K562 (cell line): ENCODE data around the gene CEP89. TPM values are rescaled to one million over a fixed set of nuclear protein-coding genes. Genes with fewer than 3 reads are reported as not detected.

ENCODE experiments used
- C11orf30 ChIP-seq: fragments of 450-650 bp; IDR thresholded peaks from 2 replicates; pipeline ENCODE4 v1.6.1; 2016; ENCODE audit warnings: low read depth, mild to moderate bottlenecking
- FOXA1 ChIP-seq: fragments of 450-650 bp; IDR thresholded peaks from 2 replicates; pipeline ENCODE4 v1.6.1; 2016; ENCODE audit warnings: mild to moderate bottlenecking, borderline replicate concordance
- HIVEP1 ChIP-seq: fragments of 250-450 bp; sonication (Bioruptor Pico); IDR thresholded peaks from 2 replicates; pipeline ENCODE4 v1.4.0; 2020; ENCODE audit warnings: mild to moderate bottlenecking
- MBD2 ChIP-seq: sonication (generic); IDR thresholded peaks from 2 replicates; pipeline ENCODE4 v1.6.1; 2016; ENCODE audit warnings: low read depth, borderline replicate concordance
- MTA2 ChIP-seq: fragments of 450-650 bp; IDR thresholded peaks from 2 replicates; pipeline ENCODE4 v1.6.1; 2016; ENCODE audit warnings: low read depth
- PTTG1 ChIP-seq: fragments of 450-650 bp; IDR thresholded peaks from 2 replicates; pipeline ENCODE4 v1.6.1; 2016; ENCODE audit warnings: low read depth, mild to moderate bottlenecking, missing genetic modification characterization, missing compliant biosample characterization
- PYGO2 ChIP-seq: fragments of 450-650 bp; IDR thresholded peaks from 2 replicates; pipeline ENCODE4 v1.6.1; 2016; ENCODE audit warnings: mild to moderate bottlenecking, missing genetic modification characterization, moderate library complexity, missing compliant biosample characterization
- RAD21 ChIP-seq, 2 experiments: fragments of 250-450 bp in 1 of 2; fragments of 450-650 bp in 1 of 2; sonication (Bioruptor Pico) in 1 of 2; formaldehyde crosslinking in 1 of 2; IDR thresholded peaks in 1 of 2; conservative IDR thresholded peaks in 1 of 2; 2 replicates each; pipeline versions ENCODE4 v1.4.0 to v1.8.0; 2020 to 2022; ENCODE audit warnings: mild to moderate bottlenecking in 2 of 2, moderate library complexity in 1 of 2
- RB1 ChIP-seq: fragments of 450-650 bp; IDR thresholded peaks from 2 replicates; pipeline ENCODE4 v1.6.1; 2017; ENCODE audit warnings: low read depth, mild to moderate bottlenecking
- SAFB2 ChIP-seq: fragments of 200-400 bp; formaldehyde crosslinking; IDR thresholded peaks from 2 replicates; pipeline ENCODE4 v1.6.1; 2018; ENCODE audit warnings: borderline replicate concordance, low read length, low read depth, moderate library complexity; ENCODE audit not compliant: severe bottlenecking
- SOX6 ChIP-seq: fragments of 450-650 bp; IDR thresholded peaks from 2 replicates; pipeline ENCODE4 v1.6.1; 2014; ENCODE audit warnings: mild to moderate bottlenecking
- ZNF584 ChIP-seq: fragments of 200-800 bp; sonication (Bioruptor generic); IDR thresholded peaks from 2 replicates; pipeline ENCODE4 v1.6.1; 2016; ENCODE audit warnings: low read depth, mild to moderate bottlenecking, missing genetic modification characterization, missing compliant biosample characterization
- ZNF785 ChIP-seq: fragments of 250-450 bp; sonication (Bioruptor Pico); IDR thresholded peaks from 2 replicates; pipeline ENCODE4 v1.4.0; 2020; ENCODE audit warnings: mild to moderate bottlenecking
- polyA plus RNA-seq, 8 experiments: library from polyadenylated mRNA; depleted of rRNA in 4 of 8; stranded (reverse) in 5 of 8; unstranded in 3 of 8; fragments of >200 nt; fragmentation: Nextera tagmentation in 2 of 8; fragmentation: Illumina TruSeq in 1 of 8; extraction: Ambion mirVana in 2 of 8; extraction: Trizol in 1 of 8; gene quantifications; 2 replicates each; pipeline versions ENCODE4 v1.2.1 to v1.2.3, GENCODE V29; 2011 to 2014; ENCODE audit warnings: inconsistent platforms in 1 of 8, missing spikeins in 1 of 8
- total RNA-seq, 7 experiments: library from RNA; depleted of rRNA in 6 of 7; stranded (reverse); fragments of >200 nt in 6 of 7; fragmentation: Illumina TruSeq in 2 of 7; extraction: Trizol in 2 of 7; gene quantifications; 2 replicates each; pipeline versions ENCODE4 v1.2.1 to v1.2.3, GENCODE V29; 2011 to 2021; ENCODE audit warnings: low replicate concordance in 1 of 7
- TF ChIP-seq, protein P1 (sequence below), 2 experiments: IDR thresholded peaks; 2 replicates each; pipeline ENCODE4 v1.6.1; 2011; ENCODE audit warnings: borderline replicate concordance in 1 of 2, control low read depth in 1 of 2, low read depth in 1 of 2, low read length in 1 of 2, mild to moderate bottlenecking in 1 of 2, mixed read lengths in 1 of 2, moderate library complexity in 1 of 2; ENCODE audit not compliant: insufficient read depth in 1 of 2, insufficient read length in 1 of 2, poor library complexity in 1 of 2, severe bottlenecking in 1 of 2; ENCODE audit errors: extremely low read depth in 1 of 2
- TF ChIP-seq, protein P2 (sequence below), 2 experiments: fragments of 200-800 bp in 1 of 2; sonication (Bioruptor generic) in 1 of 2; sonication (generic) in 1 of 2; formaldehyde crosslinking in 1 of 2; IDR thresholded peaks in 1 of 2; conservative IDR thresholded peaks in 1 of 2; 2 replicates each; pipeline versions ENCODE4 v1.5.0 to v1.6.1; 2016 to 2020; ENCODE audit warnings: missing compliant biosample characterization in 1 of 2, missing genetic modification characterization in 1 of 2, missing genetic modification reagents in 1 of 2
- TF ChIP-seq, protein P3 (sequence below): fragments of 250-450 bp; sonication (Bioruptor Pico); IDR thresholded peaks from 2 replicates; pipeline ENCODE4 v1.6.1; 2021; ENCODE audit warnings: mild to moderate bottlenecking
- TF ChIP-seq, protein P4 (sequence below): sonication (generic); formaldehyde crosslinking; IDR thresholded peaks from 2 replicates; pipeline ENCODE4 v1.8.1; 2022; ENCODE audit warnings: missing genetic modification reagents
- TF ChIP-seq, protein P5 (sequence below): fragments of 450-650 bp; formaldehyde crosslinking; IDR thresholded peaks from 2 replicates; pipeline ENCODE4 v1.4.0; 2020; ENCODE audit warnings: mild to moderate bottlenecking, moderate library complexity
- TF ChIP-seq, protein P6 (sequence below): fragments of 450-650 bp; IDR thresholded peaks from 2 replicates; pipeline ENCODE4 v1.7.1; 2018; ENCODE audit warnings: mild to moderate bottlenecking, low read depth; ENCODE audit not compliant: partially characterized antibody

CEP89 gene
- total and polyA plus RNA-seq, 9 of the 15 experiments (the other 6 are each of a cell fraction or from before 2014, with no cell fraction given) = 5.5 to 15.0 (median 7.2) TPM

DNA sequence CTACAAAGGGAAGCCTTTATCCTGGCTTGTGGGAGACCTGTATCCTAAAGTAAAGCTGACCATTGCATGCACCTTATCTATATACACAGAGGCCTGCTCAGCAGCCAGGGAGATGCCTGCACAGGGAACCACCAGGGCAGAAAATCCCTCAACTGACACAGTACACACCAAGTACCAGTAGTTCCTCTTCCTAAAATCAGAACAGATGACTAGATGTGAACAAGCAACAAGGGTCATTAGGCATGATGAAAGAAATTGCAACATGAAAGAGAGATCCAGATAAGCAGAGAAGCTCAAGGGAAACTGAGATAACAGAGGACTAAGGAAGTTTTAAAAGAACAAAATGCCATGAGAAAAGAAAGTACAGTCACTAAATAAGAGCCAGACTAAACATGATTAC is 62.5 kb downstream of the CEP89 start (continued):
- TF ChIP-seq, protein P1, sequence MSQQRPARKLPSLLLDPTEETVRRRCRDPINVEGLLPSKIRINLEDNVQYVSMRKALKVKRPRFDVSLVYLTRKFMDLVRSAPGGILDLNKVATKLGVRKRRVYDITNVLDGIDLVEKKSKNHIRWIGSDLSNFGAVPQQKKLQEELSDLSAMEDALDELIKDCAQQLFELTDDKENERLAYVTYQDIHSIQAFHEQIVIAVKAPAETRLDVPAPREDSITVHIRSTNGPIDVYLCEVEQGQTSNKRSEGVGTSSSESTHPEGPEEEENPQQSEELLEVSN (IDR thresholded peaks at IDR 0.05; ENCODE audit: borderline replicate concordance in 1 of 2, extremely low read depth in 1 of 2, insufficient read depth in 1 of 2, insufficient read length in 1 of 2, low read depth in 1 of 2, low read length in 1 of 2, poor library complexity in 1 of 2, severe bottlenecking in 1 of 2) = no peak
- TF ChIP-seq RAD21 (CRISPR knock-in tag; conservative IDR thresholded peaks at IDR 0.05 in 1 of 2, IDR thresholded peaks at IDR 0.05 in 1 of 2) (0 out of 4 replicates have a peak, but pooled peaks of 1 of the 2 experiments have one; percentile 20), MTA2 (no peak), ZNF785 (CRISPR knock-in tag) (no peak), C11orf30 (no peak), SAFB2 (no peak), PTTG1 (tag) (no peak), PYGO2 (no peak; the same call in 1 of the 2 replicates), ZNF584 (CRISPR knock-in tag) (peak; percentile 48; the same call in 1 of the 2 replicates), HIVEP1 (CRISPR knock-in tag) (no peak), RB1 (no peak), FOXA1 (no peak), MBD2 (no peak), SOX6 (peak; percentile 81; the same call in 1 of the 2 replicates)
- TF ChIP-seq, protein P2, sequence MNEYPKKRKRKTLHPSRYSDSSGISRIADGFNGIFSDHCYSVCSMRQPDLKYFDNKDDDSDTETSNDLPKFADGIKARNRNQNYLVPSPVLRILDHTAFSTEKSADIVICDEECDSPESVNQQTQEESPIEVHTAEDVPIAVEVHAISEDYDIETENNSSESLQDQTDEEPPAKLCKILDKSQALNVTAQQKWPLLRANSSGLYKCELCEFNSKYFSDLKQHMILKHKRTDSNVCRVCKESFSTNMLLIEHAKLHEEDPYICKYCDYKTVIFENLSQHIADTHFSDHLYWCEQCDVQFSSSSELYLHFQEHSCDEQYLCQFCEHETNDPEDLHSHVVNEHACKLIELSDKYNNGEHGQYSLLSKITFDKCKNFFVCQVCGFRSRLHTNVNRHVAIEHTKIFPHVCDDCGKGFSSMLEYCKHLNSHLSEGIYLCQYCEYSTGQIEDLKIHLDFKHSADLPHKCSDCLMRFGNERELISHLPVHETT (CRISPR knock-in tag; conservative IDR thresholded peaks at IDR 0.05 in 1 of 2, IDR thresholded peaks at IDR 0.05 in 1 of 2) = no peak
- TF ChIP-seq, protein P3, sequence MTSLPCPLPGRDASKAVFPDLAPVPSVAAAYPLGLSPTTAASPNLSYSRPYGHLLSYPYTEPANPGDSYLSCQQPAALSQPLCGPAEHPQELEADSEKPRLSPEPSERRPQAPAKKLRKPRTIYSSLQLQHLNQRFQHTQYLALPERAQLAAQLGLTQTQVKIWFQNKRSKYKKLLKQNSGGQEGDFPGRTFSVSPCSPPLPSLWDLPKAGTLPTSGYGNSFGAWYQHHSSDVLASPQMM (CRISPR knock-in tag) = no peak
- TF ChIP-seq, protein P4, sequence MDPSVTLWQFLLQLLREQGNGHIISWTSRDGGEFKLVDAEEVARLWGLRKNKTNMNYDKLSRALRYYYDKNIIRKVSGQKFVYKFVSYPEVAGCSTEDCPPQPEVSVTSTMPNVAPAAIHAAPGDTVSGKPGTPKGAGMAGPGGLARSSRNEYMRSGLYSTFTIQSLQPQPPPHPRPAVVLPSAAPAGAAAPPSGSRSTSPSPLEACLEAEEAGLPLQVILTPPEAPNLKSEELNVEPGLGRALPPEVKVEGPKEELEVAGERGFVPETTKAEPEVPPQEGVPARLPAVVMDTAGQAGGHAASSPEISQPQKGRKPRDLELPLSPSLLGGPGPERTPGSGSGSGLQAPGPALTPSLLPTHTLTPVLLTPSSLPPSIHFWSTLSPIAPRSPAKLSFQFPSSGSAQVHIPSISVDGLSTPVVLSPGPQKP (CRISPR knock-in tag) = no peak
- TF ChIP-seq, protein P5, sequence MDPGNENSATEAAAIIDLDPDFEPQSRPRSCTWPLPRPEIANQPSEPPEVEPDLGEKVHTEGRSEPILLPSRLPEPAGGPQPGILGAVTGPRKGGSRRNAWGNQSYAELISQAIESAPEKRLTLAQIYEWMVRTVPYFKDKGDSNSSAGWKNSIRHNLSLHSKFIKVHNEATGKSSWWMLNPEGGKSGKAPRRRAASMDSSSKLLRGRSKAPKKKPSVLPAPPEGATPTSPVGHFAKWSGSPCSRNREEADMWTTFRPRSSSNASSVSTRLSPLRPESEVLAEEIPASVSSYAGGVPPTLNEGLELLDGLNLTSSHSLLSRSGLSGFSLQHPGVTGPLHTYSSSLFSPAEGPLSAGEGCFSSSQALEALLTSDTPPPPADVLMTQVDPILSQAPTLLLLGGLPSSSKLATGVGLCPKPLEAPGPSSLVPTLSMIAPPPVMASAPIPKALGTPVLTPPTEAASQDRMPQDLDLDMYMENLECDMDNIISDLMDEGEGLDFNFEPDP (CRISPR knock-in tag) = no peak
- TF ChIP-seq, protein P6, sequence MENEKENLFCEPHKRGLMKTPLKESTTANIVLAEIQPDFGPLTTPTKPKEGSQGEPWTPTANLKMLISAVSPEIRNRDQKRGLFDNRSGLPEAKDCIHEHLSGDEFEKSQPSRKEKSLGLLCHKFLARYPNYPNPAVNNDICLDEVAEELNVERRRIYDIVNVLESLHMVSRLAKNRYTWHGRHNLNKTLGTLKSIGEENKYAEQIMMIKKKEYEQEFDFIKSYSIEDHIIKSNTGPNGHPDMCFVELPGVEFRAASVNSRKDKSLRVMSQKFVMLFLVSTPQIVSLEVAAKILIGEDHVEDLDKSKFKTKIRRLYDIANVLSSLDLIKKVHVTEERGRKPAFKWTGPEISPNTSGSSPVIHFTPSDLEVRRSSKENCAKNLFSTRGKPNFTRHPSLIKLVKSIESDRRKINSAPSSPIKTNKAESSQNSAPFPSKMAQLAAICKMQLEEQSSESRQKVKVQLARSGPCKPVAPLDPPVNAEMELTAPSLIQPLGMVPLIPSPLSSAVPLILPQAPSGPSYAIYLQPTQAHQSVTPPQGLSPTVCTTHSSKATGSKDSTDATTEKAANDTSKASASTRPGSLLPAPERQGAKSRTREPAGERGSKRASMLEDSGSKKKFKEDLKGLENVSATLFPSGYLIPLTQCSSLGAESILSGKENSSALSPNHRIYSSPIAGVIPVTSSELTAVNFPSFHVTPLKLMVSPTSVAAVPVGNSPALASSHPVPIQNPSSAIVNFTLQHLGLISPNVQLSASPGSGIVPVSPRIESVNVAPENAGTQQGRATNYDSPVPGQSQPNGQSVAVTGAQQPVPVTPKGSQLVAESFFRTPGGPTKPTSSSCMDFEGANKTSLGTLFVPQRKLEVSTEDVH = peak; percentile 63
